Urinary bladder (tissue), 4 donors: ENCODE results near the gene LRTM2. TPM values are rescaled to one million over a fixed set of nuclear protein-coding genes. Genes with fewer than 3 reads are reported as not detected.

Source experiments
- DNase-seq: peaks from one replicate; pipeline ENCODE4 v3.0.0-alpha.2; 2015; ENCODE audit errors: extremely low spot score
- H3K27ac ChIP-seq: one replicate; pipeline ENCODE4 v1.5.1; 2013; ENCODE audit warnings: low read depth, mild to moderate bottlenecking, moderate library complexity
- H3K36me3 ChIP-seq: one replicate; pipeline ENCODE4 v1.6.1; 2013; ENCODE audit warnings: mild to moderate bottlenecking, moderate library complexity; ENCODE audit not compliant: insufficient read depth
- H3K4me1 ChIP-seq: one replicate; pipeline ENCODE4 v1.6.1; 2013; ENCODE audit warnings: mild to moderate bottlenecking, moderate library complexity; ENCODE audit not compliant: insufficient read depth
- H3K4me3 ChIP-seq: one replicate; pipeline ENCODE4 v1.5.1; 2013; ENCODE audit warnings: low read depth, low read length
- WGBS: extraction: QIAGEN DNeasy Blood & Tissue Kit; methylation state at CpG from one replicate; pipeline ENCODE4 v1.1.7; 2013; 5-methylcytosine and 5-hydroxymethylcytosine counted together
- polyA plus RNA-seq: library from polyadenylated mRNA; stranded (reverse); fragments of 200-250 nt; gene quantifications from one replicate; pipeline ENCODE4 v1.2.3, GENCODE V29; 2013
- total RNA-seq: library from RNA; depleted of rRNA; stranded (reverse); fragments of >200 nt; gene quantifications from one replicate; pipeline ENCODE4 v1.2.3, GENCODE V29; 2014
- donor health status: healthy with polysubstance abuse.
- donor health status: healthy.

LRTM2 gene
- total and polyA plus RNA-seq, 2 donors: not detected

GRCh38 chr12:1882850-1883470, 62.6 kb downstream of the LRTM2 start:
- WGBS: 89% methylated on average over 19 of the region's 19 CpGs
- no peaks in the 10 kb centered on the region for H3K4me1 ChIP-seq
- no peak for DNase-seq

GRCh38 chr12:1883513-1883912, 63.1 kb downstream of the LRTM2 start:
- no peaks in the 10 kb centered on the region for H3K4me1 ChIP-seq
- H3K4me3 ChIP-seq: no peak overlapping the region
- H3K36me3 ChIP-seq: no peaks in the 10 kb centered on the region
- no peak for DNase-seq
- no peak overlapping the region for H3K27ac ChIP-seq
- WGBS: 87% methylated on average over 8 of the region's 8 CpGs

More at GRCh38 chr12:1882850-1883470, 62.6 kb downstream of the LRTM2 start:
- no peak overlapping the region for H3K4me3 ChIP-seq
- H3K36me3 ChIP-seq: no peaks in the 10 kb centered on the region
- H3K27ac ChIP-seq: no peak overlapping the region

DNA sequence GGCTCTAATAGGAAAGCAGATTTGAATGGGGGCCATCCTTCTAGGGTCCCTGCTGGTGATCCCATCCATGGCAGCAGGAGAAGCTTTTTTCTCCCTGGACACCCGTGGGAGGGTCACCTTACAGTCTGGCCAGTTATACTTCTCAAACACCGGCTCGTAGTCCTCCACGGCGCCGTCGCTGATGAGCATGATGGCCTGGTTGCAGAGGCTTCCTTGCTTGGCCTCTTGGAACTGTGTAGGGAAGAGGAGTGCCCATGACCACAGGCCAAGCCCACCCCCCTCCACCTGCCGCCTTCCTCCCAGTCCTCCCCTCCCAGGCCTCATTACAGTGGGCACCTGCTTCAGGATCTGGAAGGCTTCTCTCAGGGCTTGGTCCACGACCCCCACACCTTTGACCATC, 64.3 kb downstream of the LRTM2 start:
- Histone ChIP-seq H3K27ac (no peak overlapping the region), H3K4me3 (no peak overlapping the region), H3K36me3 (no peaks in the 10 kb centered on the region), H3K4me1 (no peaks in the 10 kb centered on the region)
- DNase-seq: no peak
- 93% methylated on average over 9 of the region's 9 CpGs for WGBS

- Histone ChIP-seq H3K4me3 (no peak overlapping the region), H3K4me1 (no peaks in the 10 kb centered on the region), H3K36me3 (no peaks in the 10 kb centered on the region), H3K27ac (no peak overlapping the region)
- WGBS: 94% methylated on average over 5 of the region's 5 CpGs
- no peak for DNase-seq
Measured at GRCh38 chr12:1885082-1885596, 64.8 kb downstream of the LRTM2 start.

GRCh38 chr12:1885599-1886245, 65.4 kb downstream of the LRTM2 start:
- H3K4me3 ChIP-seq: no peak overlapping the region
- DNase-seq: no peak
- H3K4me1 ChIP-seq: no peaks in the 10 kb centered on the region
- WGBS: 83% methylated on average over 13 of the region's 13 CpGs
- H3K36me3 ChIP-seq: no peaks in the 10 kb centered on the region
- H3K27ac ChIP-seq: no peak overlapping the region

Other genes starting within 250 kb of the LRTM2 start
- 7.0 TPM for gene FBXL14, start 226.0 kb upstream of the LRTM2 start, total RNA-seq
- gene FBXL14, start 226.0 kb upstream of the LRTM2 start, polyA plus RNA-seq: 11.1 TPM
- gene WNT5B, start 191.3 kb upstream of the LRTM2 start, total RNA-seq: 9.8 TPM
- gene WNT5B, start 191.3 kb upstream of the LRTM2 start, polyA plus RNA-seq: 25.4 TPM
- 50.5 TPM for gene ADIPOR2, start 129.5 kb upstream of the LRTM2 start, total RNA-seq
- gene ADIPOR2, start 129.5 kb upstream of the LRTM2 start, polyA plus RNA-seq: 38.1 TPM
- 1.1 TPM for gene CACNA2D4, start 98.1 kb downstream of the LRTM2 start, total RNA-seq
- gene CACNA2D4, start 98.1 kb downstream of the LRTM2 start, polyA plus RNA-seq: 4.5 TPM
- 16.7 TPM for gene DCP1B, start 183.9 kb downstream of the LRTM2 start, total RNA-seq
- 24.4 TPM for gene DCP1B, start 183.9 kb downstream of the LRTM2 start, polyA plus RNA-seq
- gene CACNA1C, start 232.4 kb downstream of the LRTM2 start, total RNA-seq: 25.7 TPM
- 34.5 TPM for gene CACNA1C, start 232.4 kb downstream of the LRTM2 start, polyA plus RNA-seq